HepG2 (cell line): Measurements from ENCODE around the gene LPCAT4. TPM values are rescaled to one million over a fixed set of nuclear protein-coding genes. Genes with fewer than 3 reads are reported as not detected.

Experiments
- ATAC-seq: fragments of 200-7000 bp; cut with Tn5 transposase; 3 replicates; pipeline ENCODE4 v1.9.1; 2020; ENCODE audit warnings: mild to moderate bottlenecking, moderate library complexity
- BruUV-seq: library from RNA; stranded (reverse); fragments of 400-500 nt; replicated peaks from 2 replicates; lab custom pipeline; 2021; lab: Mats Ljungman, UMichigan
- CTCF ChIA-PET: fragments of 300-600 bp; formaldehyde crosslinking; extraction: SDS; loops from one replicate; lab custom pipeline; 2021; ENCODE audit warnings: low total read pairs, inconsistent platforms, low intra/inter-chr PET ratio; lab: Yijun Ruan, JAX
- POLR2A ChIA-PET: fragments of 350-600 bp; sonication (Branson Sonifier 250); formaldehyde crosslinking; loops from one replicate; lab custom pipeline; 2020; ENCODE audit warnings: antibody characterized with exemption, inconsistent platforms; lab: Yijun Ruan, JAX
- DNase-seq: peaks from one replicate; pipeline ENCODE4 v3.0.0-alpha.2; 2015; ENCODE audit warnings: low spot score
- FAIRE-seq: peaks from 3 replicates; lab custom pipeline; 2011; peaks lifted over from hg19 to GRCh38; lab: Jason Lieb, UNC
- H2AFZ ChIP-seq: one replicate; pipeline ENCODE4 v1.6.1; 2011; ENCODE audit warnings: low read length, inconsistent platforms
- H3K27ac ChIP-seq: fragments of 300-600 bp; 3 replicates; pipeline ENCODE4 v1.8.0; 2011; ENCODE audit warnings: mixed run types, mild to moderate bottlenecking, mixed read lengths, low read length, inconsistent platforms; ENCODE audit not compliant: insufficient read depth; ENCODE audit errors: extremely low read length
- H3K27me3 ChIP-seq, 2 experiments: fragments of 200-600 bp in 1 of 2; 2 replicates in 1 of 2; 3 replicates in 1 of 2; pipeline versions ENCODE4 v1.6.0 to v1.8.0; 2011; ENCODE audit warnings: low read length in 2 of 2, mild to moderate bottlenecking in 2 of 2, moderate library complexity in 2 of 2, inconsistent platforms in 1 of 2; ENCODE audit not compliant: insufficient read depth in 2 of 2, control insufficient read depth in 1 of 2
- H3K36me3 ChIP-seq, 2 experiments: fragments of 200-600 bp in 1 of 2; replicated peaks in 1 of 2; 2 replicates in 1 of 2; 3 replicates in 1 of 2; pipeline versions ENCODE4 v1.5.1 to v1.8.0; 2011; ENCODE audit warnings: low read length in 2 of 2, inconsistent platforms in 1 of 2; ENCODE audit not compliant: insufficient read depth in 2 of 2, control insufficient read depth in 1 of 2
- H3K4me1 ChIP-seq: 2 replicates; pipeline ENCODE4 v1.5.1; 2012; ENCODE audit warnings: low read length, inconsistent platforms; ENCODE audit not compliant: insufficient read depth
- H3K4me2 ChIP-seq: 2 replicates; pipeline ENCODE4 v1.6.0; 2011; ENCODE audit warnings: low read depth, low read length, inconsistent platforms
- H3K4me3 ChIP-seq, 3 experiments: fragments of 200-600 bp in 1 of 3; sonication (generic), shearing (Covaris generic) in 1 of 3; replicated peaks in 1 of 3; 2 replicates each; pipeline ENCODE4 v1.5.1; 2011 to 2016; ENCODE audit warnings: low read length in 3 of 3, inconsistent platforms in 2 of 3, low read depth in 2 of 3, mild to moderate bottlenecking in 2 of 3, control low read depth in 1 of 3, mixed read lengths in 1 of 3; ENCODE audit not compliant: insufficient read depth in 1 of 3
- H3K79me2 ChIP-seq: one replicate; pipeline ENCODE4 v1.6.1; 2011; ENCODE audit warnings: low read length, inconsistent platforms; ENCODE audit not compliant: insufficient read depth
- H3K9ac ChIP-seq: 2 replicates; pipeline ENCODE4 v1.6.0; 2011; ENCODE audit warnings: mild to moderate bottlenecking, low read depth, low read length, inconsistent platforms; ENCODE audit not compliant: insufficient read depth
- H3K9me3 ChIP-seq: 2 replicates; pipeline ENCODE4 v1.5.1; 2012; ENCODE audit warnings: mild to moderate bottlenecking, low read length
- H4K20me1 ChIP-seq: 2 replicates; pipeline ENCODE4 v1.6.0; 2011; ENCODE audit warnings: inconsistent platforms, mild to moderate bottlenecking, low read length, moderate library complexity; ENCODE audit not compliant: insufficient read depth
- BHLHE40 ChIP-seq: IDR thresholded peaks from 2 replicates; pipeline ENCODE4 v1.6.1; 2011; ENCODE audit warnings: low read length, improper control_type of control experiment
- CC2D1A ChIP-seq: sonication (generic); formaldehyde crosslinking; IDR thresholded peaks from 2 replicates; pipeline ENCODE4 v1.8.1; 2023; ENCODE audit warnings: mild to moderate bottlenecking, missing genetic modification reagents
- FOSL1 ChIP-seq: sonication (generic); formaldehyde crosslinking; IDR thresholded peaks from 2 replicates; pipeline ENCODE4 v1.9.0; 2021; ENCODE audit warnings: missing genetic modification reagents, borderline replicate concordance
- FOXP4 ChIP-seq: sonication (generic); formaldehyde crosslinking; IDR thresholded peaks from 2 replicates; pipeline ENCODE4 v1.4.0; 2020; ENCODE audit warnings: missing genetic modification reagents
- GTF3A ChIP-seq: sonication (generic); formaldehyde crosslinking; conservative IDR thresholded peaks from 2 replicates; pipeline ENCODE4 v1.4.0; 2020; ENCODE audit warnings: mild to moderate bottlenecking, missing genetic modification reagents
- IKZF5 ChIP-seq: IDR thresholded peaks from 2 replicates; pipeline ENCODE4 v1.6.1; 2018; ENCODE audit warnings: missing genetic modification reagents, mild to moderate bottlenecking, missing compliant biosample characterization
- JUND ChIP-seq: sonication (generic); formaldehyde crosslinking; IDR thresholded peaks from 2 replicates; pipeline ENCODE4 v1.8.0; 2022; ENCODE audit warnings: mild to moderate bottlenecking, missing genetic modification reagents
- MAF1 ChIP-seq: sonication (generic); formaldehyde crosslinking; IDR thresholded peaks from 2 replicates; pipeline ENCODE4 v1.5.0; 2020; ENCODE audit warnings: missing genetic modification reagents, borderline replicate concordance
- NR2C2 ChIP-seq: sonication (generic); formaldehyde crosslinking; IDR thresholded peaks from 2 replicates; pipeline ENCODE4 v1.4.0; 2020; ENCODE audit warnings: missing genetic modification reagents, mild to moderate bottlenecking, moderate library complexity, borderline replicate concordance
- NRL ChIP-seq: sonication (generic); formaldehyde crosslinking; IDR thresholded peaks from 2 replicates; pipeline ENCODE4 v1.5.0; 2020; ENCODE audit warnings: missing genetic modification reagents, mild to moderate bottlenecking, moderate library complexity, borderline replicate concordance
- RORA ChIP-seq: sonication (generic); formaldehyde crosslinking; IDR thresholded peaks from 2 replicates; pipeline ENCODE4 v1.5.0; 2020; ENCODE audit warnings: mild to moderate bottlenecking, missing genetic modification reagents, moderate library complexity
- TBL1XR1 ChIP-seq: fragments of 150-350 bp; IDR thresholded peaks from 2 replicates; pipeline ENCODE4 v1.6.1; 2014; ENCODE audit warnings: borderline replicate concordance, low read length; ENCODE audit not compliant: partially characterized antibody
- ZBTB1 ChIP-seq: sonication (generic); formaldehyde crosslinking; IDR thresholded peaks from 2 replicates; pipeline ENCODE4 v1.4.0; 2020; ENCODE audit warnings: missing genetic modification reagents, borderline replicate concordance
- ZFP36L1 ChIP-seq: sonication (generic); formaldehyde crosslinking; IDR thresholded peaks from 2 replicates; pipeline ENCODE4 v1.8.0; 2022; ENCODE audit warnings: mild to moderate bottlenecking, missing genetic modification reagents, moderate library complexity
- ZMYM4 ChIP-seq: sonication (generic); formaldehyde crosslinking; IDR thresholded peaks from 2 replicates; pipeline ENCODE4 v1.8.1; 2023; ENCODE audit warnings: mild to moderate bottlenecking, missing genetic modification reagents
- ZNF772 ChIP-seq: sonication (generic); formaldehyde crosslinking; IDR thresholded peaks from 2 replicates; pipeline ENCODE4 v1.5.0; 2020; ENCODE audit warnings: mild to moderate bottlenecking, missing genetic modification reagents
- ZSCAN29 ChIP-seq: sonication (generic); formaldehyde crosslinking; conservative IDR thresholded peaks from 2 replicates; pipeline ENCODE4 v1.4.0; 2020; ENCODE audit warnings: mild to moderate bottlenecking, missing genetic modification reagents
- WGBS: methylation state at CpG from one replicate; pipeline ENCODE4 v1.1.6; 2017; ENCODE audit warnings: low lambda C conversion rate; 5-methylcytosine and 5-hydroxymethylcytosine counted together
- in situ Hi-C: cut with HindIII; loops from 2 replicates; pipeline ENCODE4 v1.10.0; 2017; ENCODE audit warnings: low pct_unique_long_range_greater_than_20kb; ENCODE audit not compliant: extremely low pct_ligation_motif_present
- intact Hi-C: fragments of 100-400 bp; cut with micrococcal nuclease; formaldehyde crosslinking; loops from one replicate; pipeline ENCODE4 v1.10.0; 2022; ENCODE audit not compliant: unreplicated experiment
- polyA plus RNA-seq, 8 experiments: library from polyadenylated mRNA; depleted of rRNA in 3 of 8; stranded (reverse) in 7 of 8; unstranded in 1 of 8; fragments of >200 nt; fragmentation: Illumina TruSeq in 4 of 8; extraction: Trizol in 4 of 8; gene quantifications; 2 replicates each; pipeline versions ENCODE4 v1.2.1 to v1.2.3, GENCODE V29; 2011 to 2016; ENCODE audit warnings: low read depth in 4 of 8, missing spikeins in 1 of 8, mixed read lengths in 1 of 8; ENCODE audit not compliant: insufficient read depth in 1 of 8
- total RNA-seq, 5 experiments: library from RNA; depleted of rRNA; stranded (reverse); fragments of >200 nt; fragmentation: Illumina TruSeq; extraction: Trizol; gene quantifications; 2 replicates each; pipeline ENCODE4 v1.2.3, GENCODE V29; 2016; ENCODE audit warnings: low read depth in 1 of 5
- TF ChIP-seq, protein P1 (sequence below): sonication (generic); formaldehyde crosslinking; IDR thresholded peaks from 2 replicates; pipeline ENCODE4 v1.4.0; 2020; ENCODE audit warnings: missing genetic modification reagents

The LPCAT4 gene
- total and polyA plus RNA-seq, 2 of the 13 experiments (the other 11 are each of a cell fraction or from before 2014, with no cell fraction given), result 8.1 to 57.1 TPM

- Histone ChIP-seq H4K20me1 (no peaks in the 10 kb centered on the region), H3K79me2 (peaks cover 24% of the 10 kb centered on the region), H3K9me3 (no peaks in the 10 kb centered on the region), H3K4me2 (peak overlapping the region; percentile 69), H3K9ac (peak overlapping the region; percentile 72), H2AFZ (peak overlapping the region; percentile 55), H3K36me3 (peaks cover under 1 to 7% of the 10 kb centered on the region in 2 experiments; a peak in 3 of 5 replicates), H3K4me3 (peak overlapping the region; percentile 68 to 76 (median 71)), H3K4me1 (peaks cover 14% of the 10 kb centered on the region), H3K27ac (peak overlapping the region; percentile 79), H3K27me3 (no peaks in the 10 kb centered on the region)
- POLR2A ChIA-PET, result interaction anchor here (0.9 to 3.4 kb wide), 9 partner anchors 10 to 217 kb away, joined by 3 to 17 read pairs (median 5); partner anchors contain the start of genes EMC7, LPCAT4, NOP10 and NUTM1
- DNase-seq (peak; percentile 78), FAIRE-seq (peak; percentile 82), ATAC-seq (peak; percentile 96)
- in situ Hi-C loops, result no loop called here
- intact Hi-C loops, result loop anchor here (2.0 kb wide), 1 partner anchor 24 kb away; the partner anchor contains the start of genes NOP10 and NUTM1
- CTCF ChIA-PET, result no interaction called here
- BruUV-seq, result TSS peak; percentile 83
- 1% methylated on average over 10 of the region's 10 CpGs for WGBS
- TF ChIP-seq GTF3A (CRISPR knock-in tag), result no peak
- peak; percentile 27; the same call in 1 of the 2 replicates for TF ChIP-seq FOXP4 (CRISPR knock-in tag)
- TF ChIP-seq TBL1XR1, result peak; percentile 22
- no peak for TF ChIP-seq NRL
- TF ChIP-seq, protein P1, sequence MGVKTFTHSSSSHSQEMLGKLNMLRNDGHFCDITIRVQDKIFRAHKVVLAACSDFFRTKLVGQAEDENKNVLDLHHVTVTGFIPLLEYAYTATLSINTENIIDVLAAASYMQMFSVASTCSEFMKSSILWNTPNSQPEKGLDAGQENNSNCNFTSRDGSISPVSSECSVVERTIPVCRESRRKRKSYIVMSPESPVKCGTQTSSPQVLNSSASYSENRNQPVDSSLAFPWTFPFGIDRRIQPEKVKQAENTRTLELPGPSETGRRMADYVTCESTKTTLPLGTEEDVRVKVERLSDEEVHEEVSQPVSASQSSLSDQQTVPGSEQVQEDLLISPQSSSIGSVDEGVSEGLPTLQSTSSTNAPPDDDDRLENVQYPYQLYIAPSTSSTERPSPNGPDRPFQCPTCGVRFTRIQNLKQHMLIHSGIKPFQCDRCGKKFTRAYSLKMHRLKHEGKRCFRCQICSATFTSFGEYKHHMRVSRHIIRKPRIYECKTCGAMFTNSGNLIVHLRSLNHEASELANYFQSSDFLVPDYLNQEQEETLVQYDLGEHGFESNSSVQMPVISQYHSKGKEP (CRISPR knock-in tag), result no peak
- TF ChIP-seq ZBTB1 (CRISPR knock-in tag), result no peak
- TF ChIP-seq NR2C2 (CRISPR knock-in tag), result 0 out of 2 replicates have a peak, but pooled peaks have one; percentile 2
- TF ChIP-seq JUND (CRISPR knock-in tag), result no peak
- TF ChIP-seq RORA (CRISPR knock-in tag), result no peak
- peak; percentile 88 for TF ChIP-seq BHLHE40
- TF ChIP-seq ZMYM4 (CRISPR knock-in tag), result 0 out of 2 replicates have a peak, but pooled peaks have one; percentile 42
- TF ChIP-seq ZFP36L1, result no peak
- no peak for TF ChIP-seq MAF1 (CRISPR knock-in tag)
- TF ChIP-seq CC2D1A (CRISPR knock-in tag), result no peak
- no peak for TF ChIP-seq ZSCAN29 (CRISPR knock-in tag)
- TF ChIP-seq IKZF5 (CRISPR knock-in tag), result peak; percentile 12; the same call in 1 of the 2 replicates
- TF ChIP-seq FOSL1 (CRISPR knock-in tag), result no peak
- TF ChIP-seq ZNF772, result no peak
Observed at GRCh38 chr15:34318277-34319079, 48.5 kb downstream of the LPCAT4 start.
